Measurements from ENCODE around the gene SIRPG. TPM values are rescaled to one million over a fixed set of nuclear protein-coding genes. Genes with fewer than 3 reads are reported as not detected.
"Not testable (repeated sequence)": the region's sequence is repeated elsewhere in the genome, so short reads cannot be mapped to it uniquely, and the experiment has no call there.

SIRPG gene
- not detected in 2 replicates for total RNA-seq

DNA sequence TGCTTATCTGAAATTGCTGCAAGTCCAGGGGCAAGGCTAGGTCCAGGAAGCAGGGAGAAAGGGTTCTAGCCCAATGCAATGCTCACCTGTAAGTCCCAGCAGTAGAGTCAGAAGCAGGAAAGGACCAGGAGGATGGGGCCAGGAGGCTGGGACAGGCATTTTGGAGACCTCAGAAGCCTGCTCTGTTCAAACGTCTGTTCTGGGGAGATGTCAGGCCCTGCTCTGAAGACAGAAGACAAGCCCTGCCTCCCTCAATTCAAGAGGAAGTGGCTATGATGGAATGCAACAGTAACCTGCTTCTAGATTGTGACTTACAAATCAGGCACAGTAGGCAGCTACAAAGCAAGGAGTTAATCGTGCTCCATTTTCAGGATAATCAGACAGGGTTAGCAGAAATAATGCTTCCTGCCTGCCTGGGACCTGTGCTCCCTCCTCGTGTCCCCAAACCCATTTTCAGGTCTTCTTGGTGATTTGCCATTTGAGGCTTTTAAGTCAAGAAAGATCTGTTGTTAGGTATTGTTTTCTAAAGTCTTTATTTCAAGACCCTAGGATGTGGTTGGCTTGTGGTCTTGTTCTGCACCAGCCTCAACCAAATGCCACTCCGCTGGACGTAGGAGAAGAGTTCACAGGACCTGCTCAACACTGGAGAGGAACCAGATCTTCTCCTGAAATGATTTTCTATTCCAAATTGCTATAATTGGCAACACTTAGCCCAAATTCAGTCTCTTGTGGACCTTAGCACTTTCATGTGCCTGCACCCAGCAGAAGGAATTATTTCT is at the start of gene SIRPG:
SIRPG (minus strand) TSS at position 224 of the 779 bp plus-strand sequence; CDS start at position 159, 65 bp downstream.
- DNase-seq (ENCODE audit: low read depth in 2 of 2), result no peak

DNA sequence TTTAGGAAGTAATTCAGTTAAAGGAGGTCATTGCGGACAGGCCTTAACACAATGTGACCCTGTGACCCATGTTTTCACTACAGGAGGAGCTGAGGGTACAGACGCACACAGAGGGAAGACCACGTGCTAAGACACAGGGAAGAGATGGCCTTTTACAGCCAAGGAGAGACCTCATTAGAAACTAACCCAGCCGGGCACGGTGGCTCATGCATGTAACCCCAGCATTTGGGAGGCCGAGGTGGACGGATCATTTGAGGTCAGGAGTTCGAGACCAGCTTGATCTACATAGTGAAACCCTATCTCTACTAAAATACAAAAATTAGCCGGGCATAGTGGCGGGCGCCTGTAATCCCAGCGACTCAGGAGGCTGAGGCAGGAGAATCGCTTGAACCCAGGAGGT is 49.3 kb upstream of the SIRPG start:
- not testable (repeated sequence) for DNase-seq (ENCODE audit: low read depth in 2 of 2)

DNA sequence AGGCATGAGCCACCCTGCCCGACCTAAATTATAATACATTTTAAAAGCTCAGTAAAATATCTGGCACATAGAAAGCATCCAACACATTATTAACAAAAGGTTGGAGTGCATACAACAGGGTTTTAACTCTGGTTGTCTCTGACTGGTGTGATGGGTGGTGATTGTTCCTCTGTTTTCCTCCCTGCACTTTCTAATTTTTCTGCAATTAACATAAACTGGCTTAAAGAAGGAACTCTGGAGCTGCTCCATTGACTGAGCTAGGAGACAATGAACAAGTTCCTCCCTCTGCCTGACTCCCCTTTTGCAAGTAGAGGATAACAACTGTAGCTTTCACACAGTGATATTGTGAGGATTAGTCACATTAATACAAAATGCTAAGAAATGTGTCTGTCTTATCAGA is 48.5 kb upstream of the SIRPG start:
- DNase-seq (ENCODE audit: low read depth in 2 of 2), result no peak

DNA sequence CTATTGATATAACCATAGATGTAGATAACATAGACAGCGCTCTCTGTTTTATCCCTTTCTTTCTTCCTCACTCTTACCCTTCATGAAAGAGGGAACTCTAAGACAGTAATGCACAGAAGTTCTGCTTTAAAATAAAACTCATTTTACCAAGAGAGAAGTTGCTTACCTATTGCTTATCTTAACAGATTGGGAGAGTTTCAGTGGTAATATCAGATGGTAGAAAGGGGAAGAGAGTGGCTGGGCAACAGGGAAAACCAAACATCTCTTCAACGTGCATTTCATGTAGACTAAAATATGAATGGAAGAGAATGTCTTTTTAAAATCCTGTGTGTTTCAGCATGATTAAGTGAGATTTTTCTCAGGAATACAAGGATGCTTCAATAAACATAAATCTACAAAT is 45.3 kb upstream of the SIRPG start:
- DNase-seq (ENCODE audit: low read depth in 2 of 2), result no peak

DNA sequence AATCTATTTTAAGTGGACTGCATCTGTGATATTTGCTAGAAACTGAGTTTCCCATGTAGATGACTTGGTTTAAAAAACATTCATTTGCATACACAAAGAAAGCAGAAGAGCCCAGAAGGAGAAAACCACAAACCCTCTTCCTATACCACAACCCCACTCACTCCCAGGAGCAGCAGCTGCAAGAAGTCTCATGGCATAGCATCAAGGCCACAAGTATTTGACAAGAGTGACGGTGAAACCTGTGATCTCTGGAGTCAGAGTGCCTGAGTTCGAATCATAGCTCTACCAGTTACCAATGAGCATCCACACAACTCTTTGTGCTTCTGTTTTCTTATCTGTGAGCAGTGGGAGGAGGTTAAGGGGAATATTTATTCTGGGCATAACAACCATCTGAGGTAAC is 44.7 kb upstream of the SIRPG start:
- DNase-seq (ENCODE audit: low read depth in 2 of 2), result no peak

DNA sequence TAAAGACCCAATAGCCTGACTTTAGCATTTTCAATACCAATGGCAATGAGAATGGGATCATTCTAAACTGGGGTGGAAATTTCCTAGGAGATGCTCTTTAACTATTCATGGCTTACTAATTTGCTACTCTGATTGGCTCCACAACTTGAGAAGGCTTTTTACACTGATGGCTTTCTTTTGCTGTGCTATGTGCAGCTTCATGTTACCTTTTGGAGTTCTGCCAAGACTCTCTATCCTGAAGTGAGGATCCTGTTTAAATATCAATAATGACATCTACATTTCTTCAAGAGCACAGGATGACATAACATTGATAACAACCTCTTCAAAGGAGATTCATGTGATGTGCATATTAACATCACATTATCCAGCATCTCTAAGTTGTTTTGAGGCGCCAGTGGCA is 43.4 kb upstream of the SIRPG start:
- DNase-seq (ENCODE audit: low read depth in 2 of 2), result no peak

DNA sequence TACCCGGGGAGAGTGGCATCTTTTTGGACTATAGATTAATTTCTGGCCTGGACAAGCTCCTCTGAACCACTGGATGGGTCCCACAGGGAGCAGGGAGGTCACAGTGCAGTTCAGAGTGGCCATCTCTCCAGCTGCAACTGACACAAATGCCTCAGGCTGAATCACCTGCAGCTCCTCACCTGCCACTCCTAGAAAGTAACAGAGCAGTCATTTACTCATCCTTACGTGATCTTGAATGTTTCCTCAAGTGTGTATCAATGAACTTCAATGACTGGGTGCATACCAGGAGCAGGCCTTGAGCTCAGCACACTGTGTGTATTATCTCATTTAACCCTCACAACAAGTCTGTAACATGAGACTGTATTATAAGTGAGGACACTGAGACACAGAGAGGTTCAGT is 40.0 kb upstream of the SIRPG start:
- no peak for DNase-seq (ENCODE audit: low read depth in 2 of 2)

DNA sequence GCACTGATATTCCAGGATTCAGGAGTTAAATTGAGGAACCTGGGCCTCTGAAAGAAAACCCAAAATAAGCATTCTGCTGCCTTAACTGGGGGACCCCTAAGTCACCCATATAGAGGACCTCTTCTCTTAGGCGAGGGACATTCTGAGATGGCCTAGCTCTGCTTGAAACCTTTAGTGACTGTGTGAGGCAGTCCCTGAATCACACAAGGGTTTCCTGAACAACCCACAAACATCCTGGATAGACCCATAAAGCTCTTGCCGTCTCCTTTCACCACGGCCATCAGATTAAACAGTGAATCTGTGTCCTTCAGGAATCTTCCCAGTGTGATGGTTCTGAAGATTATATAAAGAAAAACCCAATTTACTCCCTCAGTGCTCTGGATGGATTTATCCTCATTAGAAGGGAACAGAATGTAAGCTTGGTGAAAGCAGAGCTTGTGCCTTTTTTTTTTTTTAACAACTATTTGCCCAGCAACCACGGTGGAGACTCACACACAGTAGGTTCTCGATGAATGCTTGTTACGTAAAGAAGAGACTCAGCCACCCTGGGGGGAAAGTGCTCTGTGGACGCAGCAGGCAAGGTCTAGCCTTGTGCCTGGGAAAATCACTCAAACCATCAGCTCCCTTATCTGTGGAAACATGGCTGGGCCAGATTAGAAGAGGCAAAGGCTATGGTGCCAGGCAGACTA is 39.1 kb upstream of the SIRPG start:
- no peak for DNase-seq (ENCODE audit: low read depth in 2 of 2)

DNA sequence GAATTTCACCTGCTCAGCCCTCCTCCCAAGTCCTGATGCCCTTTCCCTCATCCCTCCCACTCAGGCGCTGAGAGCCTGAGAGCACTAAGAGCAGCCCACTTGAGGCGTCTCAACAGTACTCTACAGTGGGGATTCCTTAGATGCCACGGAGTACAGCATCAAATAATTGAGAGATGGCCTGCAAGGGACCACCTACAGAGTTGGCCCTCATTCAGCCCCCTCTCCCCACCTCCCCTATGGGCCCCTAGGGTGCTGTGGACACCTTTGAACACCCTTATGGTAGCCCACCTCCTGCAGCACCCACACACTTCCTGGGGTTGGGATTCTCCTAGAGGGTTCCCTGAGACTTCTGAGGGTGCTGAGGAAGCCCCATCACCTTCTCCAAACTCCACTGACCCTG is 37.1 kb upstream of the SIRPG start:
- DNase-seq (ENCODE audit: low read depth in 2 of 2), result no peak

DNA sequence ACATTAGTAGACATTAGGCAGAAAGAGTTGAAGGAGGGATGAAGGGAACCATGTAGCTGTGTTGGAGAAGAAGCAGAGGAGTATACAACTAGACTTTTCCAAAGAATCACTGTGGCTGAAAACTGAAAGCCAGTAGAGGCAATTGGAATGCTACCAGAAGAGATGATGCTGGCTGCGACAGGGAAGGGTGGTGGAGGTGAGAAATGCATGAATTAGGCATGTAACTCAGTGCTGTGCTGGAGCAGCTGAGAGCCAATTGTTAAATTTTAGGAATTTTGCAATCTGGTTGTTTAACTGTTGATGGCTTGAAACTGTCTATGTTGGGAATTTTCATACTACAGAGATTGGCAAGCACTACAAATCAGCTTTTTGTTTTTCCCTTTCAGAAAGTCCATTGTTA is 35.8 kb upstream of the SIRPG start:
- DNase-seq (ENCODE audit: low read depth in 2 of 2), result no peak

DNA sequence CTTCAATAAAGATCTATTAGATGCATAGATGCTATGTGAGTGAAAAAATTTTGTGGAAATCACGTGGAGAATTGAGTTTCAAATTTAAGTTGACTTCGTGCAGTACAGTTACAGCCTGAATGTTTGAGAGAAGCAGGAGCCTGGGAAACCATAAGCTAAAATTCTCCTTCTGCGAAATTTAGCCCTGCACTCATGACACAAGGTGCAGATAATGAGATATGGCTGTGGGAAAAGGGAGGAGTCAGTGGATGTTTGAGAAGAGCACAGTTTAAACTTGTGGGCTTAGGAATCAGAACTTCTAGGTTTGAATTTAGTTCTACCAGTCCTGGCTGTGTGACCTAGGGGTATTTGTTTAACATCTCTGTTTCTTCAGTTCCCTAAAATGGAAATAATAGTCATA is 32.1 kb upstream of the SIRPG start:
- DNase-seq (ENCODE audit: low read depth in 2 of 2), result no peak

DNA sequence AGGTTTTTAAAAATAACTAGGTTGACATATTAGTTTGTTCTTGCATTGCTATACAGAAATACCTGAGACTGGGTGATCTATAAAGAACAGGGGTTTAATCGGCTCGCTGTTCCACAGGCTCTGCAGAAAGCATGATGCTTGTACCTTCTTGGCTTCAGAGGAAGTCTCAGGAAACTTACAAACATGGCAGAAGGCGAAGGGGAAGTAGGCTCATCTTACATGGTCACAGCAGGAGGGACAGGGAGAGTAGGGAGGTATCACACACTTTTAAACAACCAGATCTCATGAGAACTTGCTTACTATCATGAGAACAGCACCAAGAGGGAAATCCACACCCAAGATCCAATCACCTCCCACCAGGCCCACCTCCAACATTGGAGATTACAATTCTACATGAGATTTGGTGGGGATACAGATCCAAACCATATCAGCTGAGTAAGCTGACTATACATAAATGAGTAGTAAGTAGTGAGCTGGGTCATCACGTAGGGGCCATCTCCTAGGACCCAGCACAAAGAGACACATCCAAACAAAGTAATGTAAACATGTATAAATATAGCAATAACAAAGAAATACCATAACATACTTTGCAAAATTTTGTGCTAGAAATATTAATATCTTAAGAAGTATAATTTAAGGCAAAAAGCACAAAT is 31.4 kb upstream of the SIRPG start:
- DNase-seq (ENCODE audit: low read depth in 2 of 2), result no peak

DNA sequence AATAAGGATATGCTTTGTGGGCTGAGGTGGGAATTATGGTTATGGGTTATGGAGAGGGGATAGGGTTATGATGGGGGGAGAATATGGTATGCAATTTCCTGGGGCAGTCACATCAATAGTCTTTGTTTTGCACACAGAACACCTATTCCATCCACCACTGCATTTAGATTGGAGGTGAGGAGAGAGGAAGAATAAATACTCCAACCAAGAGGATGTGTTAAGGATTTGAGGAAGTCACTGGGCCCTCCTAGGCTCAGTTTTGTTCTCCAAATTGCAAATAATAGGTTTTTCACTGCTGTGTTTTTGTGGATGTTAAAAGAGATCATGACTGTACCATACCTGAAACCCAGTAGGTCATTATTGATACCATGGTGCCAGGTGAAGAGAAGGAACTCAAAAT is 29.5 kb upstream of the SIRPG start:
- no peak for DNase-seq (ENCODE audit: low read depth in 2 of 2)

DNA sequence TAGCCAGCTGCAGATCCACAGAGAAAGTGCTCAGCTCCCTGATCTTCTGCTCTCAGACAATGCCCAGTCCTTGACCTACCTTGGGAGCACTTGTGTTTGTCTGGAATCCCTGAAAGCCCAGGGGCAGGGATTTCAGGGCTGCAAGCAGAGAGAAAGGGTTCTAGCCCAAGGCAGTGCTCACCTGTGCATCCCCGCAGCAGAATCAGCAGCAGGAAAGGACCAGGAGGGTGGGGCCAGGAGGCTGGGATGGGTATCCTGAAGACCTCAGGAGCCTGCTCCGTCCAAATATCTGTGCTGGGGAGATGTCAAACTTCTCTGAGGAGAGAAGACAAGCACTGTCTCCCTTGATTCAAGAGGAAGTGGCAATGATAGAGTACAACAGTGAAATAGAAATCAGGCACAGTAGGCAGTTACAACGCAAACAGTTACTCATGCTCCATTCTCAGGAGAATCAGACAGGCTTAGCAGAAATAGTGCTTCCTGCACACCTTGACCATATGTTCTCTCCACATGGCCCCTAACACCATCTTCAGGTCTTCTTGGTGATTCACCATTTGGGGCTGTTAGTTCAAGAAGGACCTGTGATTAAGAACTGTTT is 28.7 kb upstream of the SIRPG start:
- no peak for DNase-seq (ENCODE audit: low read depth in 2 of 2)

DNA sequence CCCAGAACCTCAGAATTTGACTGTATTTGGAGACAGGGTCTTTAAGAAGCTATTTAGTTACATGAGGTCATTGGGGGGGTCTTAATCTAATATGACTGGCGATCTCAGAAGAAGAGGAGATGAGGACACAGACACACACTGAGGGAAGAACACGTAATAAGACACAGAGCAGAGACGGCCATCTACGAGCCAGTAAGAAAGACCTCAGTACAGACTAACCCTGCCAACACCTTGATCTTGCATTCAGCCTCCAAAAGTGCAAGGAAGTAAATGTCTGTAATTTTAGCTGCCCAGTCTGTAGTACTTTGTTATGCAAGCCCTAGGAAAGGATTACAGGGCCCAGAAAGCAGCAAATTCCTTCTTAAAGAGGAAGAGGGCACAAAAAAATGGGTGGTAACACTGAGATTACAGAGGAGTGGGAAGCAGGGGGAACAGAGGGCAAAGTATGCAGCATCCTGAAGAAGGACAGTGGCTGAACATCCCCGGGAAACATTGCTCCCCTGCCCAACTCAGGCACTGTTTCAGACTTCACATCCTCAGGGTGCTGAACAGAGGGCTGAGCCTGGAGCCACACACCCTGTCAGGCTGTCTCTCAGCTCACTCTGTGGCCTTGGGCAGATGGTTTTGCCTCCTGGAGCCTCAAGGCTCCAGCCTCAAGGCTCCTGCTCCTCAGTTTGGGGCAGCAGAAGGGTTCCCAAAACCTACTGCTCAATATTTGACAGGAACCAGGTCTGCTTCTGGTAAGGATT is 27.9 kb upstream of the SIRPG start:
- no peak for DNase-seq (ENCODE audit: low read depth in 2 of 2)

DNA sequence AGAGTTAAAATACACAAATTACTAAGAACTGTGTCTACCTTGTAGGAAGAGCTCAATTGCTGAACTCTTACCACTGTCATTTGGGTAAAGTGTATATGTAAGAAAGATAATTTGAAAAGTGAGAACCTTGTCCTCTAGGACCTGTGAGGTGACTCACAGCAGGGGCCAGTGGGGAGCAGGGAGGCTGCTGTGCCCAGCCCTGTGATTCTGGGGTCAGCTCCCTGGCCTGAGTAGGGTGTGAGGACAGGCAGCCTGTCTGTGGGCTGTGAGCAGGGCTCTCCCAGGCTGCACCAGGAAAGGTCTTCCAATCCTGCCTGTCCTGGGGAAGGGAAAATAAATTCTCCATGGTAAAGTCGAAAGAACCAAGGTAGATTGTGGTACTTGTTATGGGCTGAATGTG is 27.3 kb upstream of the SIRPG start:
- no peak for DNase-seq (ENCODE audit: low read depth in 2 of 2)

DNA sequence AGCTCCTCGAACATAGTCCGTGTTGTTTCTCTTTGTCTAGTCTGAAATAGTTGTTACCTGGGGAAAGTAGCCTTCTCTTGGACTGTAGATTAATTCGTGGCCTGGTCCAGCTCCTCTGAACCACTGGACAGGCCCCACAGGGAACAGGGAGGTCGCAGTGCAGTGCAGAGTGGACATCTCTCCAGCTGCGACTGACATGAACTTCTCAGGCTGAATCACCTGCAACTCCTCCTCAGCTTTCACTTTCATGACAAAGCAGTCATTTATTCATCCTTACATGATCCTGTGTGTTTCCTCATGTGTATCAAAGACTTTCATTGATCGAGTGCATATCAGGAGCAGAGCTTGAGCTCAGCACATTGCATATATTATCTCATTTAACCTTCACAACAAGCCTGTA is 19.1 kb upstream of the SIRPG start:
- DNase-seq (ENCODE audit: low read depth in 2 of 2), result no peak

DNA sequence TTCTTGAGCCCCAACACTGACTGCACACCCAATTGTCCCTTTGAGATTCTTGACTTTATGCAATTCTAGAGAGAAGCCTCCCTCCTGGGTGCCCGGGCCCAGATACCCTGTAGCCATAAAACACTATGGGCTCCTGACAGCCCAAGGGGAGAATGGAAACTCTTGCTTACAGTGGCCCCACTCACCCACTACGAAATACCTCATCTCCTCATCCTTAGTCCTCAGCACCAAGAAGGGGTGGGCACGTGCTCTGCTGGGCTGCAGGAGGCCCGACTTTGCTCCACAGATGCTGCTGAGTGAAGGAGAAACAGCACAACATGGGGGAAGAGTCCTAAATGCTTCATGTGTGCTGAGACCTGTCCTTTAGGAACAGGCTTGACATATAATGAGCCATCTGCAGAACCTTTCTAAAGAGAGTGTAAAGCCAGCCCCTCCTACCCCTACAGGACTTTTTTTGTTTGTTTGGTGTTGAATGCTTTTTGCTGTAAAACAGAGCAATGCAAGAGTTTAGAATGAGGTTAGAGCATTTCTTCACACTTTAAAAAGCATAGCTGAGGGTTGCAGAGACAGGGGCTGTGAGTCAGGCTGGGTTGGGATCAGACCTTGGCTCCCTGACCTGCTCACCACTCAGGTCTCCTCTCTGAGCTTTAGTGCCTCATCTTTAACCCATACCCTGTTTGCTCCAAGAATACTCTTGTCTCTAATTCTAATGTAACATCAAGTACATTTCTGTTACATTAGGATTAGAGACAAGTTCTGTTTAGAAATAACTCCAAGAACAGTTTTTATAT is 17.6 kb upstream of the SIRPG start:
- no peak for DNase-seq (ENCODE audit: low read depth in 2 of 2)

DNA sequence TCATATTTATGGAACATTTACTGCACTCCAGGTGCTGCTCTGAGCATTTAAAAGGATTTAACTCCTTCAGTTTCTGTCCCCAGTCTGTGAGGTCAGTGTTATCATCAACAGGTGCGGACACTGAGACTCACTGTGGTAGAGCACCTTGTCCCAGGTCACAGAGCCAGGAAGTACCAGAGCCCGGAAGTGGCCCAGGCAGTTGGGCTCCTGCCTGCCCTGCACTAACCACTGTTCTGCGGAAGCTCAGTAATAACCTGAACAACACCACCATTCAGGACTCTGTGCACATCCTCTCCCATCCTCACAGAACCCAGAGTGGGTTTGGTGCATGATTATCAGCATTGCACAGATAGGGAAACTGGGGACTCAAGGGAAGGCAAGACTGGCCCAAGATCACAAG is 16.8 kb upstream of the SIRPG start:
- DNase-seq (ENCODE audit: low read depth in 2 of 2), result no peak

DNA sequence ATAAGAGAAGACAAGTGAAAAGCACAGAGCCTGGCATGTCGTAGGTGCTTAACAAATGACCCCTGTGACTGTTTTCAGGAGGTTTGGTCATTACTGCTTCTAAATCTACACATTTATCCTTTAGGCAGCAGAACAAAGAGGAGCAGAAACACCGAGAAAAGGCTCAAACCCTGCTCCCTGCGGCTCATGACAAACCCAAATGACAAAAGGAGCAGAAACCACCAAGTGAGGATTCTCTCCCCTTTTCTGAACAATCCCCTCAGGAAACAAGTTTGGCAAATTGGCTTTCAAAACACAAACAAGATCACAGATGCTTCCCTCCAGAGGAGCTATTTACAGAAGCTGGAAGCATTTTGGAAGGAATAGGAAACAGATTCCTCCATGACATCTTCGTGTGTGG is 15.8 kb upstream of the SIRPG start:
- no peak for DNase-seq (ENCODE audit: low read depth in 2 of 2)

DNA sequence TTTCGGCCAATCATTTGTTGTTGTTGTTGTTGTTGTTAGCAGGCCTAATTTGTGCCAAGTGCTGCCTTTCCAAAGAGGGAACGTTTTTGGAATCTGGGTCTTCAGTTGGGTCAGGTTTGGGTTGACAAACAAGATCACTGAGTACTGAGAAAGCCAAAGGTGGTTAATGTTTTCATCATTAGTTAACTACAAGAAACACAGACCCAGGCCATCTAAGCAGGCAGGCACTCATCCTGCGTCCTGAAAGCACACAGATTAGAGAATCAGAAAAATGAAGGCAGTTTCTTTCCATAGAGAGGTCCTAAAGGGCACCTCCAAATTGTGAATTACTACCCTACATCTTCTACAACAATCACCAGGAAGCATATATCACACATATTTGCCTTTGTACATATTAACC is 15.1 kb upstream of the SIRPG start:
- no peak for DNase-seq (ENCODE audit: low read depth in 2 of 2)

Measured in dermis microvascular lymphatic vessel endothelial cell (primary cell).